IMR-90 (cell line): ENCODE results near the gene EHBP1. TPM values are rescaled to one million over a fixed set of nuclear protein-coding genes. Genes with fewer than 3 reads are reported as not detected.

Source experiments
- ATAC-seq: fragments of 200-7000 bp; cut with Tn5 transposase; 2 replicates; pipeline ENCODE4 v1.9.1; 2020; ENCODE audit warnings: low read depth, mild to moderate bottlenecking, moderate library complexity
- BruUV-seq: library from RNA; stranded (reverse); fragments of 400-500 nt; replicated peaks from 2 replicates; lab custom pipeline; 2021; lab: Mats Ljungman, UMichigan
- CTCF ChIA-PET: fragments of 300-600 bp; formaldehyde crosslinking; extraction: SDS; loops from one replicate; lab custom pipeline; 2021; ENCODE audit warnings: antibody characterized with exemption; lab: Yijun Ruan, JAX
- POLR2A ChIA-PET: fragments of 300-600 bp; sonication (Branson Sonifier 250); formaldehyde crosslinking; loops from one replicate; lab custom pipeline; 2022; ENCODE audit warnings: antibody characterized with exemption; ENCODE audit not compliant: unreplicated experiment; lab: Charles Lee
- DNase-seq: peaks from one replicate; pipeline ENCODE4 v3.0.0; 2013
- H2AFZ ChIP-seq: replicated peaks from 2 replicates; pipeline ENCODE3; 2013; ENCODE audit warnings: low read length, mild to moderate bottlenecking; ENCODE audit not compliant: poor library complexity
- H2AK5ac ChIP-seq: 2 replicates; pipeline ENCODE4 v1.6.1; 2013; ENCODE audit warnings: low read depth, low read length, inconsistent platforms
- H2AK9ac ChIP-seq: replicated peaks from 2 replicates; pipeline ENCODE3; 2013; ENCODE audit warnings: mild to moderate bottlenecking, low read depth, low read length, moderate library complexity; ENCODE audit not compliant: poor library complexity
- H2BK120ac ChIP-seq: 2 replicates; pipeline ENCODE4 v1.6.1; 2013; ENCODE audit warnings: low read depth, low read length, inconsistent platforms
- H2BK15ac ChIP-seq: 3 replicates; pipeline ENCODE4 v1.6.1; 2013; ENCODE audit warnings: low read depth, low read length, inconsistent platforms
- H2BK20ac ChIP-seq: 2 replicates; pipeline ENCODE4 v1.6.1; 2013; ENCODE audit warnings: low read depth, mild to moderate bottlenecking, inconsistent platforms, low read length, moderate library complexity
- H2BK5ac ChIP-seq: 2 replicates; pipeline ENCODE4 v1.6.1; 2013; ENCODE audit warnings: mild to moderate bottlenecking, low read depth, low read length, inconsistent platforms; ENCODE audit not compliant: poor library complexity, severe bottlenecking
- H3K14ac ChIP-seq: replicated peaks from 2 replicates; pipeline ENCODE4 v1.6.1; 2013; ENCODE audit warnings: low read depth, low read length, inconsistent platforms
- H3K18ac ChIP-seq: 2 replicates; pipeline ENCODE4 v1.6.1; 2013; ENCODE audit warnings: low read depth, low read length, control low read depth
- H3K23ac ChIP-seq: 2 replicates; pipeline ENCODE4 v1.6.1; 2013; ENCODE audit warnings: low read depth, low read length, inconsistent platforms
- H3K27ac ChIP-seq: 2 replicates; pipeline ENCODE4 v1.5.1; 2013; ENCODE audit warnings: mild to moderate bottlenecking, control low read depth, low read length; ENCODE audit not compliant: insufficient read depth
- H3K27me3 ChIP-seq: 2 replicates; pipeline ENCODE4 v1.6.1; 2013; ENCODE audit warnings: low read length; ENCODE audit not compliant: control insufficient read depth, insufficient read depth
- H3K36me3 ChIP-seq: 2 replicates; pipeline ENCODE4 v1.6.1; 2013; ENCODE audit warnings: low read length, mixed read lengths; ENCODE audit not compliant: control insufficient read depth, insufficient read depth
- H3K4ac ChIP-seq: 2 replicates; pipeline ENCODE4 v1.6.1; 2013; ENCODE audit warnings: low read depth, low read length, inconsistent platforms
- H3K4me1 ChIP-seq: 2 replicates; pipeline ENCODE4 v1.6.1; 2013; ENCODE audit warnings: low read length, mixed read lengths; ENCODE audit not compliant: control insufficient read depth, insufficient read depth
- H3K4me2 ChIP-seq: 2 replicates; pipeline ENCODE4 v1.6.1; 2013; ENCODE audit warnings: low read depth, mild to moderate bottlenecking, control low read depth, low read length, moderate library complexity
- H3K4me3 ChIP-seq: 2 replicates; pipeline ENCODE4 v1.5.1; 2013; ENCODE audit warnings: low read depth, mild to moderate bottlenecking, control low read depth, low read length, moderate library complexity; ENCODE audit not compliant: insufficient read depth
- H3K56ac ChIP-seq: 2 replicates; pipeline ENCODE4 v1.6.1; 2013; ENCODE audit warnings: low read length, inconsistent platforms; ENCODE audit not compliant: insufficient read depth; ENCODE audit errors: extremely low read depth
- H3K79me1 ChIP-seq, 2 experiments: 2 replicates each; pipeline ENCODE4 v1.6.1; 2013; ENCODE audit warnings: low read length in 2 of 2, inconsistent platforms in 1 of 2, low read depth in 1 of 2
- H3K9ac ChIP-seq: 2 replicates; pipeline ENCODE4 v1.6.1; 2013; ENCODE audit warnings: low read depth, low read length, control low read depth
- H3K9me1 ChIP-seq: 2 replicates; pipeline ENCODE4 v1.6.1; 2013; ENCODE audit warnings: low read length, inconsistent platforms; ENCODE audit not compliant: insufficient read depth
- H3K9me3 ChIP-seq: 2 replicates; pipeline ENCODE4 v1.6.1; 2013; ENCODE audit warnings: low read length; ENCODE audit not compliant: control insufficient read depth, insufficient read depth
- H4K20me1 ChIP-seq: 2 replicates; pipeline ENCODE4 v1.6.1; 2013; ENCODE audit warnings: low read length, inconsistent platforms; ENCODE audit not compliant: insufficient read depth
- H4K5ac ChIP-seq: 2 replicates; pipeline ENCODE4 v1.6.1; 2013; ENCODE audit warnings: mild to moderate bottlenecking, low read depth, low read length, control low read depth
- H4K8ac ChIP-seq, 2 experiments: 2 replicates each; pipeline ENCODE4 v1.6.1; 2013; ENCODE audit warnings: low read depth in 2 of 2, low read length in 2 of 2, control low read depth in 1 of 2, inconsistent platforms in 1 of 2
- H4K91ac ChIP-seq: 2 replicates; pipeline ENCODE4 v1.6.1; 2013; ENCODE audit warnings: low read depth, low read length, inconsistent platforms; ENCODE audit not compliant: insufficient read depth
- BHLHE40 ChIP-seq: fragments of 150-350 bp; IDR thresholded peaks from 2 replicates; pipeline ENCODE4 v1.6.1; 2016; ENCODE audit warnings: mild to moderate bottlenecking, low read depth, low read length
- CEBPB ChIP-seq: IDR thresholded peaks from 2 replicates; pipeline ENCODE4 v1.6.1; 2012; ENCODE audit warnings: low read depth, low read length, improper control_type of control experiment
- CHD1 ChIP-seq: IDR thresholded peaks from 2 replicates; pipeline ENCODE4 v1.6.1; 2012; ENCODE audit warnings: low read depth, low read length, improper control_type of control experiment
- CTCF ChIP-seq: conservative IDR thresholded peaks from 2 replicates; pipeline ENCODE4 v1.5.1; 2012; ENCODE audit warnings: mild to moderate bottlenecking, low read depth, low read length, improper control_type of control experiment
- ELK1 ChIP-seq: fragments of 150-350 bp; IDR thresholded peaks from 2 replicates; pipeline ENCODE4 v1.6.1; 2016; ENCODE audit warnings: low read depth, mild to moderate bottlenecking, low read length, moderate library complexity, borderline replicate concordance
- FOS ChIP-seq: fragments of 150-350 bp; IDR thresholded peaks from 2 replicates; pipeline ENCODE4 v1.6.1; 2016; ENCODE audit warnings: low read depth, low read length
- MAFK ChIP-seq: IDR thresholded peaks from 2 replicates; pipeline ENCODE4 v1.6.1; 2012; ENCODE audit warnings: low read depth, low read length, improper control_type of control experiment
- MAZ ChIP-seq: IDR thresholded peaks from 2 replicates; pipeline ENCODE4 v1.6.1; 2012; ENCODE audit warnings: low read depth, mild to moderate bottlenecking, low read length, improper control_type of control experiment, moderate library complexity, borderline replicate concordance
- MXI1 ChIP-seq: IDR thresholded peaks from 2 replicates; pipeline ENCODE4 v1.6.1; 2012; ENCODE audit warnings: low read depth, mild to moderate bottlenecking, low read length, moderate library complexity, borderline replicate concordance
- NFE2L2 ChIP-seq: fragments of 150-350 bp; IDR thresholded peaks from 2 replicates; pipeline ENCODE4 v1.6.1; 2016; ENCODE audit warnings: low read depth, mild to moderate bottlenecking, low read length
- POLR2A ChIP-seq: IDR thresholded peaks from 2 replicates; pipeline ENCODE4 v1.6.1; 2012; ENCODE audit warnings: mild to moderate bottlenecking, low read depth, low read length
- RAD21 ChIP-seq: IDR thresholded peaks from 2 replicates; pipeline ENCODE4 v1.6.1; 2012; ENCODE audit warnings: low read length, improper control_type of control experiment
- RCOR1 ChIP-seq: IDR thresholded peaks from 2 replicates; pipeline ENCODE4 v1.6.1; 2012; ENCODE audit warnings: mild to moderate bottlenecking, low read length, improper control_type of control experiment; ENCODE audit not compliant: insufficient replicate concordance
- RFX5 ChIP-seq: IDR thresholded peaks from 2 replicates; pipeline ENCODE4 v1.8.0; 2012; ENCODE audit warnings: low read depth, mild to moderate bottlenecking, low read length, moderate library complexity
- SMC3 ChIP-seq: fragments of 150-350 bp; IDR thresholded peaks from 2 replicates; pipeline ENCODE4 v1.6.1; 2016; ENCODE audit warnings: low read depth, mild to moderate bottlenecking, antibody characterized with exemption, low read length, moderate library complexity
- dilution Hi-C: fragments of 300-500 bp; cut with HindIII; formaldehyde crosslinking; loops from one replicate; pipeline ENCODE4 v1.14.3; 2018; ENCODE audit warnings: low sequenced_read_pairs; ENCODE audit not compliant: unreplicated experiment
- in situ Hi-C: fragments of 300-500 bp; cut with MboI; formaldehyde crosslinking; loops from 3 replicates; pipeline ENCODE4 v1.14.3; 2019; ENCODE audit warnings: low sequenced_read_pairs, inconsistent platforms, mixed read lengths
- intact Hi-C: fragments of 100-400 bp; cut with micrococcal nuclease; formaldehyde crosslinking; loops from 2 replicates; pipeline ENCODE4 v1.10.0; 2022
- polyA plus RNA-seq, 3 experiments: library from polyadenylated mRNA; depleted of rRNA; stranded (reverse); fragments of >200 nt; gene quantifications; 2 replicates each; pipeline ENCODE4 v1.2.3, GENCODE V29; 2012; ENCODE audit warnings: low replicate concordance in 1 of 3
- total RNA-seq: library from RNA; depleted of rRNA; stranded (reverse); fragments of >200 nt; gene quantifications from 2 replicates; pipeline ENCODE4 v1.2.3, GENCODE V29; 2012
- TF ChIP-seq, protein P1 (sequence below): fragments of 150-350 bp; IDR thresholded peaks from 2 replicates; pipeline ENCODE4 v1.6.1; 2017; ENCODE audit warnings: mild to moderate bottlenecking, antibody characterized with exemption, low read length, low read depth

Gene EHBP1
- total and polyA plus RNA-seq, 2 of the 4 experiments (the other 2 are of a cell fraction) = 28.3 to 44.4 TPM

DNA sequence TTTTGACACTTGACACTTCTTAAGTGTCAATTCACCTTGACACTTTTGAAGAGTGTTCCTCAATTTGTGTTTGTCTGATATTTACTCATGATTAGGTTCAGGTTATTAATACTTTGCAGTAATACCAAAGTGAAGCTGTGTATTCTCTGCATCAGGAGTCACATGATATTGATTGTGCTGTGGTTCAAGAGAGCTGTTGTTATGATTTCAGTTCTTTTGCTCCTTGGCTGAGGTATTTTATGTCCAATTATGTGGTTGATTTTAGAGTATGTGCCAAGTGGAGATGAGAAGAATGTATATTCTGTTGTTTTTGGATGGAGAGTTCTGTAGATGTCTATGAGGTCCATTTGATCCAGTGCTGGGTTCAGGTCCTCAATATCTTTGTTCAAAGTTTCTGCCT is 17.2 kb downstream of the EHBP1 start:
- peaks cover 12% of the 10 kb centered on the region; the same call in 1 of the 2 replicates for H3K9me1 ChIP-seq
- H2BK15ac ChIP-seq = no peak overlapping the region
- H3K27ac ChIP-seq = no peak overlapping the region
- H2BK5ac ChIP-seq = no peak overlapping the region
- DNase-seq (no peak), ATAC-seq (no peak)
- dilution Hi-C loops (no loop called here), intact Hi-C loops (no loop called here), in situ Hi-C loops (no loop called here)
- TF ChIP-seq RCOR1 (no peak), FOS (no peak), RAD21 (no peak), NFE2L2 (no peak), ELK1 (no peak), SMC3 (no peak), MXI1 (no peak), POLR2A (no peak), MAZ (no peak), RFX5 (no peak), CHD1 (no peak), CEBPB (no peak), CTCF (no peak), MAFK (no peak), BHLHE40 (no peak)
- TF ChIP-seq, protein P1, sequence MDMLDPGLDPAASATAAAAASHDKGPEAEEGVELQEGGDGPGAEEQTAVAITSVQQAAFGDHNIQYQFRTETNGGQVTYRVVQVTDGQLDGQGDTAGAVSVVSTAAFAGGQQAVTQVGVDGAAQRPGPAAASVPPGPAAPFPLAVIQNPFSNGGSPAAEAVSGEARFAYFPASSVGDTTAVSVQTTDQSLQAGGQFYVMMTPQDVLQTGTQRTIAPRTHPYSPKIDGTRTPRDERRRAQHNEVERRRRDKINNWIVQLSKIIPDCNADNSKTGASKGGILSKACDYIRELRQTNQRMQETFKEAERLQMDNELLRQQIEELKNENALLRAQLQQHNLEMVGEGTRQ = no peak
- no peak overlapping the region for H3K14ac ChIP-seq
- peaks cover 2% of the 10 kb centered on the region for H3K4me1 ChIP-seq
- no peak overlapping the region for H3K4ac ChIP-seq
- H3K36me3 ChIP-seq = peaks cover 1% of the 10 kb centered on the region; the same call in 1 of the 2 replicates
- no peak overlapping the region for H2BK120ac ChIP-seq
- no peak overlapping the region for H3K56ac ChIP-seq
- H4K8ac ChIP-seq = no peak overlapping the region
- no peak overlapping the region for H4K5ac ChIP-seq
- no peak overlapping the region for H2BK20ac ChIP-seq
- no peak overlapping the region for H3K23ac ChIP-seq
- H3K9me3 ChIP-seq = peaks cover 2% of the 10 kb centered on the region; the same call in 1 of the 2 replicates
- ChIA-PET POLR2A (no interaction called here), CTCF (no interaction called here)
- H4K91ac ChIP-seq = no peak overlapping the region
- no TSS peak for BruUV-seq
- H2AFZ ChIP-seq = no peak overlapping the region
- H3K4me3 ChIP-seq = no peak overlapping the region
- no peak overlapping the region for H3K4me2 ChIP-seq
- H2AK9ac ChIP-seq = no peak overlapping the region
- H3K27me3 ChIP-seq = no peaks in the 10 kb centered on the region
- H3K79me1 ChIP-seq = peaks cover 31 to 54% of the 10 kb centered on the region in 2 experiments
- H3K9ac ChIP-seq = no peak overlapping the region
- peaks cover 23% of the 10 kb centered on the region for H4K20me1 ChIP-seq
- no peak overlapping the region for H2AK5ac ChIP-seq
- no peak overlapping the region for H3K18ac ChIP-seq
